HEK293T (cell line): ENCODE measurements around the gene PAK5.
A peak's percentile ranks its signal among the peaks of the same experiment; 100 is the strongest.

Experiments
- CTCF ChIA-PET: fragments of 350-600 bp; formaldehyde crosslinking; extraction: SDS; loops from one replicate; lab custom pipeline; 2021; ENCODE audit warnings: antibody characterized with exemption, inconsistent platforms; lab: Yijun Ruan, JAX
- POLR2A ChIA-PET: fragments of 350-600 bp; formaldehyde crosslinking; extraction: SDS; loops from one replicate; lab custom pipeline; 2020; ENCODE audit warnings: antibody characterized with exemption, inconsistent platforms; lab: Yijun Ruan, JAX
- DNase-seq: peaks from one replicate; pipeline ENCODE4 v3.0.0; 2012; ENCODE audit warnings: mixed read lengths; ENCODE audit errors: extremely low spot score
- ARNT ChIP-seq: fragments of 450-650 bp; IDR thresholded peaks from 2 replicates; pipeline ENCODE4 v1.6.1; 2017; ENCODE audit warnings: mild to moderate bottlenecking
- BHLHE40 ChIP-seq: fragments of 450-650 bp; IDR thresholded peaks from 2 replicates; pipeline ENCODE4 v1.6.1; 2016; ENCODE audit warnings: mild to moderate bottlenecking, moderate library complexity, borderline replicate concordance
- CTBP1 ChIP-seq: fragments of 450-650 bp; IDR thresholded peaks from 2 replicates; pipeline ENCODE4 v1.6.1; 2016; ENCODE audit warnings: borderline replicate concordance
- ELF4 ChIP-seq: fragments of 450-650 bp; IDR thresholded peaks from 2 replicates; pipeline ENCODE4 v1.6.1; 2017; ENCODE audit warnings: antibody characterized with exemption
- FOXA1 ChIP-seq: fragments of 450-650 bp; IDR thresholded peaks from 2 replicates; pipeline ENCODE4 v1.6.1; 2016; ENCODE audit warnings: mild to moderate bottlenecking
- FOXK2 ChIP-seq: fragments of 450-650 bp; IDR thresholded peaks from 2 replicates; pipeline ENCODE4 v1.6.1; 2016; ENCODE audit warnings: mild to moderate bottlenecking
- FOXM1 ChIP-seq: fragments of 450-650 bp; IDR thresholded peaks from 2 replicates; pipeline ENCODE4 v1.6.1; 2017; ENCODE audit warnings: mild to moderate bottlenecking, borderline replicate concordance
- HDGF ChIP-seq: fragments of 450-650 bp; IDR thresholded peaks from 2 replicates; pipeline ENCODE4 v1.6.1; 2017; ENCODE audit warnings: antibody characterized with exemption, borderline replicate concordance
- L3MBTL2 ChIP-seq: fragments of 450-650 bp; conservative IDR thresholded peaks from 2 replicates; pipeline ENCODE4 v1.6.1; 2016; ENCODE audit warnings: mild to moderate bottlenecking
- LEF1 ChIP-seq: fragments of 450-650 bp; IDR thresholded peaks from 2 replicates; pipeline ENCODE4 v1.6.1; 2017; ENCODE audit warnings: mild to moderate bottlenecking, borderline replicate concordance
- NFRKB ChIP-seq: fragments of 450-650 bp; IDR thresholded peaks from 2 replicates; pipeline ENCODE4 v1.6.1; 2016; ENCODE audit warnings: mild to moderate bottlenecking, moderate library complexity
- PKNOX1 ChIP-seq: fragments of 450-650 bp; IDR thresholded peaks from 2 replicates; pipeline ENCODE4 v1.6.1; 2016
- SP1 ChIP-seq: fragments of 450-650 bp; IDR thresholded peaks from 2 replicates; pipeline ENCODE4 v1.6.1; 2017
- SUZ12 ChIP-seq: fragments of 450-650 bp; IDR thresholded peaks from 2 replicates; pipeline ENCODE4 v1.6.1; 2016; ENCODE audit warnings: mild to moderate bottlenecking
- TARDBP ChIP-seq: fragments of 450-650 bp; IDR thresholded peaks from 2 replicates; pipeline ENCODE4 v1.6.1; 2016
- ZNF384 ChIP-seq: fragments of 450-650 bp; IDR thresholded peaks from 2 replicates; pipeline ENCODE4 v1.6.1; 2016

Gene PAK5

GRCh38 chr20:9838378-9839295 lies at the start of gene PAK5:
TSS of gene PAK5 (minus strand) at chr20:9839076. CDS start at chr20:9644328, 194,748 bp downstream.
- POLR2A ChIA-PET: no interaction called here
- CTCF ChIA-PET: interaction anchor here (1.6 kb wide), 1 partner anchor 221 kb away, joined by 3 read pairs; no protein-coding TSS in a partner anchor
- TF ChIP-seq NFRKB (no peak), ELF4 (no peak), L3MBTL2 (no peak), SUZ12 (no peak), TARDBP (no peak)

GRCh38 chr20:9887706-9888105 lies 48.8 kb upstream of the PAK5 start:
- no peak for DNase-seq
- ChIA-PET POLR2A (no interaction called here), CTCF (interaction anchor here (1.1 to 2.1 kb wide), 2 partner anchors 16 to 270 kb away, joined by 5 to 8 read pairs; no protein-coding TSS in a partner anchor)
- TF ChIP-seq L3MBTL2 (no peak), ELF4 (no peak), FOXM1 (no peak), TARDBP (no peak)

More at GRCh38 chr20:9838378-9839295, at the start of gene PAK5:
- DNase-seq: peak; percentile 84

GRCh38 chr20:9886227-9886626 lies 47.4 kb upstream of the PAK5 start:
- no peak for DNase-seq
- TF ChIP-seq PKNOX1 (no peak), FOXA1 (no peak), ELF4 (no peak), NFRKB (no peak), TARDBP (no peak), FOXK2 (no peak), L3MBTL2 (no peak), SP1 (no peak), FOXM1 (no peak), BHLHE40 (no peak), LEF1 (no peak)
- ChIA-PET POLR2A (no interaction called here), CTCF (interaction anchor here (2.1 kb wide), 1 partner anchor 269 kb away, joined by 8 read pairs; no protein-coding TSS in a partner anchor)

GRCh38 chr20:9884666-9885065 lies 45.8 kb upstream of the PAK5 start:
- ChIA-PET POLR2A (no interaction called here), CTCF (interaction anchor here (0.6 to 1.0 kb wide), 2 partner anchors 266 to 267 kb away, joined by 3 to 4 read pairs; no protein-coding TSS in a partner anchor)
- peak; percentile 9 for DNase-seq
- TF ChIP-seq ARNT: no peak
- no peak for TF ChIP-seq SP1
- no peak for TF ChIP-seq LEF1
- no peak for TF ChIP-seq NFRKB
- TF ChIP-seq L3MBTL2: no peak
- no peak for TF ChIP-seq HDGF
- no peak for TF ChIP-seq FOXK2
- no peak for TF ChIP-seq ELF4
- TF ChIP-seq FOXA1: no peak
- TF ChIP-seq BHLHE40: no peak
- TF ChIP-seq SUZ12: no peak
- no peak for TF ChIP-seq TARDBP
- no peak for TF ChIP-seq ZNF384
- TF ChIP-seq CTBP1: no peak
- TF ChIP-seq FOXM1: no peak
- no peak for TF ChIP-seq PKNOX1

GRCh38 chr20:9884061-9884460 lies 45.2 kb upstream of the PAK5 start:
- TF ChIP-seq ZNF384 (no peak), LEF1 (no peak)
- peak; percentile 11 for DNase-seq
- POLR2A ChIA-PET: no interaction called here
- CTCF ChIA-PET: interaction anchor here (0.7 to 0.9 kb wide), 3 partner anchors 18 to 267 kb away, joined by 3 to 5 read pairs (median 5); no protein-coding TSS in a partner anchor

GRCh38 chr20:9877932-9878495 lies 39.1 kb upstream of the PAK5 start:
- POLR2A ChIA-PET: no interaction called here
- DNase-seq: no peak
- CTCF ChIA-PET: no interaction called here
- TF ChIP-seq FOXK2 (no peak), ELF4 (no peak), L3MBTL2 (no peak)
